ENCODE results near the gene CNR2.

The CNR2 gene

GRCh38 chr1:23924601-23925000, 11.4 kb upstream of the CNR2 start:
- no peak for TF ChIP-seq CTCF (IDR thresholded peaks at IDR 0.05)

DNA sequence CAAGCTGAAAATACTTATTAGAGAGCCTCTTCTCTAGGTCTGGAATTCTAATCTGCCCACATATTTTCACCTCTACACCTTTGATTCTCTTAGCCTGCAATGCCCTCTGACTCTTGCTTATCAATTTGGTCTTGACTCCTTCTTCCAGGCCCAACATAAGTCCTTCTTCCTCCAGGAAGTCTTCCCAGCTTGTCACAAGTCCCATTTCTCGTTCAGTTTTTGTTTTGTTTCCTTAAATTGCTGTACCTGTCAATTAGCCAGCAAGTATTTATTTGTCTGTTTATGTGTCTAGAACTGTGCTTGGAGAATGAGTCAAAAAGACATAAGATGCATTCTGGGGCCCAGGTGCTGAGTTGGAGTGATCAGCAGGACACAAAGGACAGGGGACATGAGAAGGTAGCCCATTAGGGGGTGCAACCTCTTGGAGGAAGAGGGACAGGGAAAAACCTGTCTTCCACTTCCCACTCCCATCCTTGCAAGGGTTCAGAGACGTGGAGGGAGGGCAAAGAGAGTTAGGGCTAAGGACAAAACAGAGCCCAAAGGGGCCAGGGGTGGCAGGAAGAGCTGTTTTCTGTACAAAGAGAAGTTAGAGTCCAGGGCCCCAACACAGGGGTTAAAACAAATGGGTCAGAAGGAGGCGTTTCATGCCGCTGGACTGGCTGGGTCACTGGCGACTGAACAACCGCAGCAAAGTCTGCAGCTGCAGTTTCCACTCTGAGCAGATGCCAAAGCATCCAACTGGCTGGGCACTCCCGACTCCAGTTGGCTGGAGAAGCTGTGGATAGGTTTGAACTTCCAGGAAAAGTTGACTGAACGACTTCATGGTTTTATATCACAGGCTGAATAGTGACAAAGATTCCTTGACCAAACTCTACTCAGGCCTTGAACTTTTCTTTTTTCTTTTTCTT, 10.7 kb upstream of the CNR2 start:
- TF ChIP-seq CTCF (IDR thresholded peaks at IDR 0.05): no peak

DNA sequence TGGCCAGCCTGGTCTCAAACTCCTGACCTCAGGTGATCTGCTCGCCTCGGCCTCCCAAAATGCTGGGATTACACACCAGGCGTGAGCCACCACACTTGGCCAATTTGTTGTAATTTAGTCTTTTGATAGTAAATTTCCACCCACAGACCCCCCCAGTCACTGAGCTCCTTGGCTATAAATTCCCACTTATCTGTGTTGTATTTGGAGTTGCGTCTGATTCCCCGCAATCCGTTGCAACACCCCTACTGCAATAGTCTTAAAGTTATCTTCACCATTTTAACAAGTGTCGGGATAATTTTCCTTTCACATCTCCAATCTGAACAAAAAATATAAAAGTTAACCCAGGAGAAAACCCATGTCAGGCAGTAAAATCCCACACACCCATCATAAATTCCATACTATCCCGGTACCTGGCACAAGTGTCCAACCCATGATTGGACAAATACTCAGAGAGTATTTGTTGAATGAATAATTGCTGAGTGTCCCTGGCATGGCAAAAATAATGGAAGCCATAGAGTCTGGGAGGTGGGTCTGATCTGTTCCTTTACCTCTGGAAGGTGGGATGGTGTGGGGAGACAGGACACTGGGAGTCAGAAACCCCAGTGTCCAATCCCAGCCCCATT, 9.3 kb upstream of the CNR2 start:
- no peak for TF ChIP-seq CTCF (IDR thresholded peaks at IDR 0.05)

DNA sequence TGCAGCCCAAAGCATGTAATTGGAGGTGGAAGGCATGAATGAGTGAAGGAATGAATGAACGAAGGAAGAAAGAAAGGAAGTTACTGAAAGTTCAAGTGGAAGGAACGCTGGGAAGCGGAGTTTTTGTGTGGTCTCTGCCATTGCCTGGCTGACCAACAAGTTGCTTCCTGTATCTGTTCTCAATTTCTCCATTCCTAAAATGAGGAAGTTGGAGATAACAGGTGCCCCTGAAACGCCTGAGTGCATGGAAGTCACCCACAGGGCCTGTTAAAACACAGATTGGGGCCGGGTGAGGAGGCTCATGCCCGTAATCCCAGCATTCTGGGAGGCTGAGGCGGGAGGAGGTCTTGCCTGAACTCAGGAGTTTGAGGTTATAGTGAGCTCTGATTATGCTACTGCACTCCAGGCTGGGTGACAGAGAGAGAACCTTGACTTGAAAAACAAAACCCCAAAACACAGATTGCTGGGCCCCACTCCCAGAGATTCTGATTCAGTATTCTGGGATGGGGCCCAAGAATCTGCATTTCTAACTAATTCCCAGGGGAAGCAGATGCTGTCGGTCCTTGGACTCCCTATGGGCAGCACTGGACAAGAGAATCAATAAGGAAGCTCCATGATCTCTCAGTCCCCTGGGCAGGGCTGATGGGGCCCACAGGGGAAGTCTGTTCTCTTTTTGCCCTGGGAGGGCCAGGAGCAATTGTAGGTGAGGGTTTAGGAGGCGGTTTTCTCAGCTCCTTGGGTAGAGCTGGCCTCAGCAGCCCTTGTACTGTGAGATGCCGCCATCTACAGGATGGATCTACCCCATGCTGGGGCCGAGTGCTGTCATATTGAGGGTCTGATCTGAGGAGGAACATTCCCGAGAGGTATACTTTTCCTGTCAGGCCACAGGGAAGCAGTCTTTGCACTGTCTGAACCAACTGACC, 3.3 kb upstream of the CNR2 start:
- TF ChIP-seq CTCF (IDR thresholded peaks at IDR 0.05): peak; percentile 45; the same call in 1 of the 2 replicates

DNA sequence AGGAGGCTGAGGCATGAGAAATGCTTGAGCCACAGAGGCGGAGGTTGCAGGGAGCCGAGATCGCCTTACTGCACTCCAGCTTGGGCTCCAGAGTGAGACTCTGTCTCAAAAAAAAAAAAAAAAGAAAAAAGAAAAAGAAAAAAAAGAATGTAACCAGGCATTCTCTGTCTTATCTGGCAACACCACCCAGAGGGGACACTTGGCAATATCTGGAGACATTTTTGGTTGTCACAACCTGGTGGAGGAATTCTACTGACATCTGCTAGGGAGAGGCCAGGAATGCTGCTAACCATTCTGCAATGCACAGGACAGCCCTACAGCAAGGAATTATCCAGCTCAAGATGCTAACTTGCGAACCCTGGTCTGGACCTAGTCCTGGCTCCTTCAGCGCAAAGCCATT, 2.3 kb upstream of the CNR2 start:
- TF ChIP-seq CTCF (IDR thresholded peaks at IDR 0.05): no peak

- no peak for TF ChIP-seq CTCF (IDR thresholded peaks at IDR 0.05)
Observed at GRCh38 chr1:23914921-23915320, 1.8 kb upstream of the CNR2 start.

DNA sequence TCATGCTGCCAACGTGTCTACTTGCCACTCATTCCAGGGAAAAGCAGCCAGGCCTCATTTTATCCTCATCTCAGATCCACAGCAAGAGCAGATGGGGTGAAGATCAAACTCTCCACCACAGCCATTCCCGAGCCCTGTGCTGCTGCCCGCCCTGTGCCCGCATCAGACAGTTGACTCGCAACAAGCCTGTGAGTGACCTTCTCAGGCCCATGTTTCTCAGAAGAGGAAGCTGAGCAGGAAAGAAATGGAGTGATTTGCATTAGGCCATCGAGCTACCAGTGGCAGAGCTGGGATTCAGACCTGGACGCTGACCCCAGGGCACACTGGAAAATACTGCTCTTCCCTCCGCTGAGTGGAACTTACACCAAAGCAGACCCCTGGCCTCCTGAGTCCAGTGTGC, 1.2 kb downstream of the CNR2 start:
- no peak for TF ChIP-seq CTCF (IDR thresholded peaks at IDR 0.05)

All from LNCAP (cell line).